Measurements from ENCODE around the gene HAGH. TPM values are rescaled to one million over a fixed set of nuclear protein-coding genes. Genes with fewer than 3 reads are reported as not detected.
"Not testable (repeated sequence)": the region's sequence is repeated elsewhere in the genome, so short reads cannot be mapped to it uniquely, and the experiment has no call there.

Gene HAGH
- polyA plus RNA-seq (2011; rRNA removed) (11.8 and 16.2 TPM in 2 replicates), polyA minus RNA-seq (2011; rRNA and poly(A)+ RNA removed) (12.9 and 13.7 TPM in 2 replicates)

GRCh38 chr16:1826691-1827573 is at the start of gene HAGH, which contains the start of gene FAHD1:
Gene HAGH, minus strand, starts transcription at chr16:1826825. Its CDS starts 38 bp downstream, at chr16:1826787.
Gene FAHD1, plus strand, starts transcription at chr16:1827206. Its CDS starts 33 bp downstream, at chr16:1827239.
- no peak for TF ChIP-seq CTCF (IDR thresholded peaks at IDR 0.05; ENCODE audit: low read depth, low read length)
- Histone ChIP-seq H3K9me3 (ENCODE audit: control insufficient read depth, insufficient read depth, low read length) (peaks cover 3% of the 10 kb centered on the region; the same call in 1 of the 2 replicates), H3K4me3 (ENCODE audit: low read depth, low read length) (peak within 1 kb of the TSS; percentile 96), H3K27me3 (ENCODE audit: control insufficient read depth, insufficient read depth, low read length) (no peaks in the 10 kb centered on the region), H3K27ac (ENCODE audit: low read depth, low read length) (peak within 1 kb of the TSS; percentile 39)
- ChIA-PET CTCF (interaction anchor here (0.6 kb wide), 1 partner anchor 102 kb away, joined by 3 read pairs; no protein-coding TSS in a partner anchor), POLR2A (interaction anchor here (0.5 to 2.6 kb wide), 9 partner anchors 13 to 602 kb away, joined by 3 to 21 read pairs (median 5); partner anchors contain the start of genes CCNF, MRPS34, NUBP2 and RPS2)
- DNase-seq (ENCODE audit: low read depth, low spot score): peak; percentile 91

GRCh38 chr16:1876066-1876465 is 49.4 kb upstream of the HAGH start:
- H3K27ac ChIP-seq (ENCODE audit: low read depth, low read length); CTCF ChIA-PET; H3K9me3 ChIP-seq (ENCODE audit: control insufficient read depth, insufficient read depth, low read length); H3K4me3 ChIP-seq (ENCODE audit: low read depth, low read length); DNase-seq (ENCODE audit: low read depth, low spot score); POLR2A ChIA-PET: not testable (repeated sequence)
- H3K27me3 ChIP-seq (ENCODE audit: control insufficient read depth, insufficient read depth, low read length): peaks cover 31% of the 10 kb centered on the region

- Histone ChIP-seq H3K27ac (ENCODE audit: low read depth, low read length) (no peak overlapping the region), H3K27me3 (ENCODE audit: control insufficient read depth, insufficient read depth, low read length) (peaks cover 31% of the 10 kb centered on the region), H3K9me3 (ENCODE audit: control insufficient read depth, insufficient read depth, low read length) (peaks cover 3% of the 10 kb centered on the region; the same call in 1 of the 2 replicates), H3K4me3 (ENCODE audit: low read depth, low read length) (no peak overlapping the region)
- ChIA-PET CTCF (interaction anchor here (1.3 to 1.4 kb wide), 2 partner anchors 54 to 129 kb away, joined by 3 to 6 read pairs; no protein-coding TSS in a partner anchor), POLR2A (no interaction called here)
- no peak for DNase-seq (ENCODE audit: low read depth, low spot score)
- TF ChIP-seq CTCF (IDR thresholded peaks at IDR 0.05; ENCODE audit: low read depth, low read length): no peak
Observed at GRCh38 chr16:1874854-1875253, 48.2 kb upstream of the HAGH start.

GRCh38 chr16:1871974-1872635 is 45.5 kb upstream of the HAGH start, which contains the start of gene MEIOB:
Gene MEIOB, minus strand, starts transcription at chr16:1872164. Its CDS starts 3,989 bp downstream, at chr16:1868175.
- H3K9me3 ChIP-seq (ENCODE audit: control insufficient read depth, insufficient read depth, low read length): peaks cover 3% of the 10 kb centered on the region; the same call in 1 of the 2 replicates
- H3K27me3 ChIP-seq (ENCODE audit: control insufficient read depth, insufficient read depth, low read length): peaks cover 20% of the 10 kb centered on the region
- H3K4me3 ChIP-seq (ENCODE audit: low read depth, low read length): 0 out of 2 replicates have a peak within 1 kb of the TSS, but pooled peaks have one; percentile 7
- no peak for TF ChIP-seq CTCF (IDR thresholded peaks at IDR 0.05; ENCODE audit: low read depth, low read length)
- no peak within 1 kb of the TSS for H3K27ac ChIP-seq (ENCODE audit: low read depth, low read length)
- DNase-seq (ENCODE audit: low read depth, low spot score): no peak
- CTCF ChIA-PET: interaction anchor here (2.0 kb wide), 1 partner anchor 57 kb away, joined by 6 read pairs; no protein-coding TSS in a partner anchor
- POLR2A ChIA-PET: no interaction called here

All from AG04450 (cell line).